SKM-1 treated with dmso at 0.1 percent for 144 hours (cell line): ENCODE data around the gene COBLL1.

Experiments
- DNase-seq: peaks from one replicate; lab custom pipeline; 2025; ENCODE audit not compliant: unreplicated experiment; lab: John Stamatoyannopoulos, UW

COBLL1 gene

GRCh38 chr2:164642946-164643555 is 198.6 kb downstream of the COBLL1 start:
- no peak for DNase-seq

GRCh38 chr2:164642268-164642667 is 199.4 kb downstream of the COBLL1 start:
- DNase-seq: no peak
